ENCODE measurements around the gene SCAP.
"Not testable (repeated sequence)": the region's sequence is repeated elsewhere in the genome, so short reads cannot be mapped to it uniquely, and the experiment has no call there.

Gene SCAP

DNA sequence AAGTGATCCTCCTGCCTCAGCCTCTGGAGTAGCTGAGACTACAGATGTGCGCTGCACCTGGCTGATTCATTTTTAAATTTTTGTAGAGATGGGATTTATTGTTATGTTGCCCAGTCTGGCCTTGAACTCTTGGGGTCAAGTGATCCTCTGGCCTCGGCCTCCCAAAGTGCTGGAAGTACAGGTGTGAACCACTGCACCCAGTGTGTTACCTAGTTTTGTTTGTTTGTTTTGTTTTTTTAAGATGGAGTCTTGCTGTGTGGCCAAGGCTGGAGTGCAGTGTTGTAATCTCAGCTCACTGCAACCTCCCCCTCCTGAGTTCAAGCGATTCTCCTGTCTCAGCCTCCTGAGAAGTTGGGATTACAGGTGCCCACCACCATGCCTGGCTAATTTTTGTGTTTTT is 82.8 kb downstream of the SCAP start:
- no peak for DNase-seq

DNA sequence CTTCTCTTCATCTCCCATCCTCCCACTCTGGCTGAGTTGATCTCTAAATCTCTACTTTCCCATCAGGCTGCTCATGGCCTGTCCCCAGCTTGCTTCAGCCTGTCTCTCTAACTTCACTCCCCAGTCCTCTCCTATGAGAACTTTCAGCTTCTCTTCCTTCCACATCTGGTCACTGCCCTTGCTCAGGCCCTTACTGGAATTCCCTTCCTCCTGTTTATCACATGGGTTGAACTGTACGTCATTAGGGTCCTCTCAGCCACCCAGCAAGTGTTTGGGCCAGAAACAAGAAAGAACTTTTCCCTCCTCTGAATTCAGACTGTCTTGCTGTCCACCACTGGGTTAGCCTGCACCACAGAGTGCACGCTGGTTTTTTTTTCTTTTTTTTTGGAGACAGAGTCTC is 89.9 kb downstream of the SCAP start:
- no peak for DNase-seq

DNA sequence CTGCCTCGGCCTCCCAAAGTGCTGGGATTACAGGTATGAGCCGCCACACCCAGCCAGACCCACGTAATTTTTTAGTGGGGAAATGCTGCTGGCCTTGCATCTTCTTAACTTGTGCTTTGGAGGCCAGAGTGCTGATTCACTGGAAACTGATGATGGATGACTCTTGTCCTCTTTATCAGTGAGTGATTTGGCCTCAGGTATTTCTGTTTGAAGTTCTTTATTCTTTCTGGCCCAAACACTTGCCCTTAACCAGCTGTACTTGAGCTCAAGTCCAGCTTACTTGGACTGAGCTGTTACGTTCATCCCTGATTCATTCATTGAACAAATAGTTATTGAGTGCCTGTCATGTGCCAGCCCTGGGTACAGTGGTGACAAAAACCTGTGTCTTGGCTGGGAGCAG is 90.7 kb downstream of the SCAP start:
- DNase-seq = no peak

DNA sequence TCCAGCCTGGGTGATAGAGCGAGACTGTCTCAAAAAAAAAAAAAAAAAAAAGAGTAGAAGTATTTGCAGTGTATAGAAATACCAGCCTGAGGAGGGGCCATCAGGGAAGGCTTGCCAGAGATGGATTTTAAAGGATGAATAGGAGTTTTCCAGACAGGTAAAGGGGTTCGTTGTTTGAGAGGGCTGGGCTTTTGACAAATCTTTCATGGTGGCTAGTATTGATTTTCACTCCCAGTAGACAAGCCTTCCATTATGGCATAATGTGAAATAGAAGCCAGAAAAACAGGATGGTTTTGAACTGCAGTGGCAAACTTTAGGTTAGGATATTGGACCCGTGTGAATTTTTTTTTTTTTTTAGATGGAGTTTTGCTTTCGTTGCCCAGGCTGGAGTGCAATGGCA is 91.3 kb downstream of the SCAP start:
- no peak for DNase-seq

DNA sequence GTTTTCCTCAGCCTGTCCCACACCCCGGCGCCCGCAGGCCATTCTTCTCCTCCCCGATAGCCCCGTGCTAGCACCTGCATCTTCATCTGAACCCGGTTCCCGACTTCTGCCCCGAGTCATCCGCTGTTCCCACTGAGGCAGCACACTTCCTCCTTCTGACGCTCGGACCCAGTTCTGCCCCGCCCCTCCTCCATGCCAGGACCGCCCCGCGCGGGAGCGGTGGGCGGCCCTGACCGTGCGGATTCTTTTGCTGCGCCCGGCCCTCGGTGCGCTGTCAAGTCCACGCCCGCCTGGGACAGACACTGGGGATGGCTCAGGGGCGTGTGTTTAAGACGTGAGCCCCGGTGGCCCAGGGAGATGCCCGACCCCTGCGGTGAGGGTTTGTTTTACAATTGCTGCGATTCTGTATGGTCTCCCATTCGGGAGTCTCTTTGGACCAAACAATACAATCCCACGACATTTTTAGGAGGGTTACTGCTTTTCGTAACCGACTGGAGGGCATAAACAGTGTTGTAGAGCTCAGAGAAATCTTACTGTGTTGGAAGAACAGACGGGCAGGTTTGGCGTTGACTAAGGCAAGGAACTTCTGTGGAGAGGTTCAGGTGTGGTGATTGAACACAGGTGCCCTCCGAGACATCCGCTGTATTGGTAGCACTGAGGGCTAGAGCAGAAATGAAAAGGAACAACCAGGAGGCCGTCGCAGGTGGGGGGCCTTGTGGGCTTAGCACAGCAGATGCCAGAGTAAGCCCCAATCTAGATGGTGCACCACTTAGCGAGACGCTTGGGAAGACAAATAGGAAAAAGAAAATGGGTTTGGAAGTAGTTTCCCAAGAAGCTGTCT is 94.2 kb downstream of the SCAP start:
- DNase-seq = peak; percentile 38

DNA sequence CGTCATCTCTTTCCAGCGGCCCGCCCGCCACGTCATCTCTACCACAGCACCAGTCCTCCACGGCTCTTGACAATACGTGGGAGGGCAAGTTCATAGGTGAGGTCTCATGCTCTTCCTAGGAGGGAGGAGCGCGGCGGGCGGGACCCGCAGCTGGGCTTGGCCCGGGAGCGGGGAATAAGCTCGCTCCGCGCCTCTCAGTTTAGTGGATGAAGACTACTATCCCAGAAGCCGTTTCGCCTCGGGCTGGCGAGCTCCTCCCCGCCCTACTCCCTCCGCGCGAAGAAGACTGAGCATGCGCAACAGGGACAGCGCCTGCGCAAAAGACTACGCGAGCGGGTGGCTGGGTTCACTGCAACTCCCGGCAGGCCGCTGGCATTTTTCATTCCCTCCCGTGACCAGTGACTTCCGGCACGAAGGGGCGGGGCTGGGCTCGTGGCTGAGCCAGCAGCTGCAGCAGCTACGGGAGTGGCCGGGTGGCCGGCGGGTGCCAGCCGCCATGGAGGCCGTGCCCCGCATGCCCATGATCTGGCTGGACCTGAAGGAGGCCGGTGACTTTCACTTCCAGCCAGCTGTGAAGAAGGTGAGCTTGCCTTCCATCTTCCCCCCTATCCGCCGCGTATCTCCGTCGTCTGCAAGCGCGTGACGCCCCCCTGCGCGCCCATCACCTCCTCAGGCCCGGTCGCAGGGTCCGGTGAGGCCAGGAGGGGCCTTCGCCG is 95.0 kb downstream of the SCAP start, which contains the start of gene PTPN23:
TSS of gene PTPN23 (plus strand) at position 421 of the 716 bp plus-strand sequence. CDS start at position 497, 76 bp downstream.
- DNase-seq = peak; percentile 97

DNA sequence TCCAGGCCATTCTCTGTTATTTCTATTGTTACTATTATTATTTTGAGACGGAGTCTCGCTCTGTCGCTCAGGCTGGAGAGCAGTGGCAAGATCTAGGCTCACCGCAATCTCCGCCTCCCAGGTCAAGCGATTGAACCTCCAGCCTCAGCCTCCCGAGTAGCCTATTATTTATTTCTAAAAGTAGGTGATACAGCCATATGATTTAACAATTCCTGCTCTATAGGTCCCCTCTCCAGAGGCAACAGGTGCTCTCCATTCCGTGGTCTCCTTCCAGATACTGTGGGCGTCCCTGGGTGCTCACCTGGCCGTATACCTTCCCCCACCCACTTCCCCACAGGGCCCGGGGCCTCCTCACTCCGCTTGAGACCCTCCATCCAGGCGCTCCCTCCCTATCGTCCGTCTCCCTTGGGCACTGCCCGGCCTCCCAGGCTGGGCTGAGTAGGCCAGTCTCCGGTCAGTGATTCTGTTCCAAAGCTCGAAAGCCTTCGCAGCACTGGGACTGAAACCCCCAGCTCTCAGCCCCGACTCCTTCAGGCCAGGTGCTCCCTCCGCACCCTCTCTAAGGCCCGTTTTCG is 95.6 kb downstream of the SCAP start:
- no peak for DNase-seq

DNA sequence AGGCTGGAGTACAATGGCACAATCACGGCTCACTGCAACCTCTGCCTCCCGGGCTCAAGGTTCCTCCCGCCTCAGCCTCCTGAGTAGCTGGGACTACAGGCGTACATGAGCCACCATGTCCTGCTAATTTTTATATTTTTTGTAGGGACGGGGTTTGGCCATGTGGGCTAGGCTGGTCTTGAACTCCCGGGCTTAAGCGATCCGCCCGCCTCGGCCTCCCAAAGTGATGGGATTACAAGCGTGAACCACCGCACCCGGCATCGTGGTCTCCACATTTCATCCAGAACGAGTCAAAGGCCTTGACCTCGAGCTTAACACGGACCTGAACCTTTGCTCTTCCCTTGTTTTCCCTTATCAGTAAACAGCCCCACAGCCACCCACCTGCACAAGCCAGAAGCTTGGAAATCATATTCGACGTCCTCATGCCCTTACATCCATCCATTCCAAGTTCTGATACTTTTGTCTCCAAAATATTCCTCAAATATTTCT is 96.3 kb downstream of the SCAP start:
- DNase-seq = no peak

DNA sequence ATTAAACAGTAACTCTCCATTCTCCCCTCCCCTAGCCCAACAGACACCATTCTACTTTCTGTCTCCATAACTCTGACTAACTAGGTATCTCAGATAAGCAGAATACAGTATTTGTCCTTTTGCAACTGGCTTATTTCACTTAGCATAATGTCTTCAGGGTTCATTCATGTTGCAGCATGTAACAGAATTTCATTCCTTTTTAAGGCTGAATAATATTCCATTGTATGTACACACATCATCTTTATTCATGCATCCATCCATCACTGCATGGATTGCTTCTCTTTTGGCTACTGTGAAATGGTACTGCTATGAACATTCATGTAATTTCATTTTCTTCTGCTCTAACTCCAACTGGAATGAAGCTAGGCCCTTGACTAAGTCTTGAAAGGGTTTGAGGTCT is 96.9 kb downstream of the SCAP start:
- DNase-seq = no peak

DNA sequence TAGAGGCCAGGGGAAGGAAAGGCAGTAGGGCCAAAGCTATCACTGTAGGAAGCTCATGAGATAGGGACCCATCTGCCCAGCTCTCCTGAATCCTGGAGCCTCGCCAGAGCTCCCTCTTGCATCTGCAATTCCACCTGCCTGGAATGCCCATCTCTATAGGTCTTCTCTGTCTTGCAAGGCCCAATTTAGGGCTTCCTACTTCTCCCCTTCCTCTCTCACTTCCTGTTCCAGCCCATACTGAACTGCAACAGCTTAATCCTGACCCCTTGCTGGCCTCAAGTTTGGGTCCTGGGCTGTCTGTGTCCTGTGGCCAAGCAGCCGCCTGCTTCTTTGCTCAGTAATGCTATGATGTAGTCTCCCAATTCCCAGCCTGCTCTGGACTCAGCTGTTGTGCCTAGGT is 98.6 kb downstream of the SCAP start:
- DNase-seq = no peak

DNA sequence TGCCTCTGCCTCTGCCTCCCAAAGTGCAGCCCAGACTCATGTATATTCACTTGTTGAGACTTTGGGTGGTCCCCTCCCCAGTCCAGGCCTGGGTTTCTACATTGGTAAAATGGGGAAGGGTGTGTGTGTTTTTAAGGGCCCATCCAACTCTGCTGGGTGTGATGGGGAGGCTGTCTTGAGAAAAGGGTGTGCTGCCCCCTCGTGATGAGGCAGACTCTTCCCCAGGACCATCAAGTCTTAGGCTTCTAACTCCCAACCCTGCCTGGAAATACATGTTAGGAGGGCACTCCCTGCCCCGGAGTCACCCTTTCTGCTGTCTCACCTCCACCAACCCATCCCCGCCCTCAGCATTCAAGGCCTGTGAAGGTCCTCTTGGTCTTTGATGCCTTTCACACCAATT is 99.3 kb downstream of the SCAP start:
- no peak for DNase-seq

DNA sequence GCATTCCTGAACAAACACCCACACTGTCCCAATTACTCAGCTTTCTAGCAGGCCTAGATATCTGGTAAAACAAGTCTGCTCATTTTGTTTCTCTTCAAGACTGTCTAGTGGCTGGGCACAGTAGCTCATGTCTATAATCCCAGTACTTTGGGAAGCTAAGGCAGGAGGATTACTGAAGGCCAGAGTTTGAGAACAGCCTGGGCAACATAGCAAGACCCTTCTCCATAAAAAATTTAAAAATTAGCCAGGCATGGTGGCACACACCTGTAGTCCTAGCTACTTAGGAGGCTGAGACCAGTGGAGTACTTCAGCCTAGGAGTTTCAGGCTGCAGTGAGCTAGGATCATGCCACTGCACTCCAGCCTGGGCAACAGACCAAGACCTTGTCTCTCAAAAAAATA is 101.2 kb downstream of the SCAP start:
- no peak for DNase-seq

DNA sequence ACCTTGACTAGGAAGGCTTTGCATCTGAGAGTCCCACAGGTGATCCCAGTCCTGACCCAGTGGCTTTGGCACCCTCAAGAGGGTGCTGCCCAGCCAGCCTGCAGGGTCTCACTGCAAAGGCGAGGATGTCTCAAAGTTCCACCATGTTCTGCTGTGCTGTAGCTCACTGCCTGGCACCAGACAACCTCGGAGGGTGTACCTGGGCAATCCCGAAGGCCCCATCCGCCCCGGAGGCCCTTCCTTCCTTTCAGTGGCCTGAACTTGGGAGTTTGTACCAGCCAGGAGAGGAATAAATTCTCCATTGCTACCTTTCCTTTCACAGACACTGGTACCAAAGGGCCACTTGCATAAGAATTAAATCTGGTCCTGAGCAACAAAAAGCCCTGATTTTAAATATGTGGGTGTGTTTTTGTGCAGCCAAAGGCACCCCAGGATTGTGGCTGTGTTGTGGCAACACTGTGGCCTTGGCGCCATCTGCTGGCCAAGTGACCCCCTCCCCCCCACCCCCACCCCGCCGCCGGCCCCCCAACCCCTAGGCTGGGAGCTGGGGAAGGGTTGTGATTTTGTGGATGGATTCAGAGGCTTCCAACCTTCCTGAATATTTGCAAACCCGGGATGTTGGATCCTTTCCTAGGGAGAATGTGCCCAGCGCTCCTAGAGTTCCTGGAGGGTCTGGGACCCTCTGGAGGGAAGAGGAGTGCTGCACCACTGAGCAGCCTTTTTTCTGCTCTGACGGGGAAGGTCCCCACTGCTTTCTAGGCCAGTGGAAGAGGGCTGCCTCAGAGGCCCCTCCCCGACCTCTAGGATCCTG is 104.6 kb downstream of the SCAP start:
- no peak for DNase-seq

DNA sequence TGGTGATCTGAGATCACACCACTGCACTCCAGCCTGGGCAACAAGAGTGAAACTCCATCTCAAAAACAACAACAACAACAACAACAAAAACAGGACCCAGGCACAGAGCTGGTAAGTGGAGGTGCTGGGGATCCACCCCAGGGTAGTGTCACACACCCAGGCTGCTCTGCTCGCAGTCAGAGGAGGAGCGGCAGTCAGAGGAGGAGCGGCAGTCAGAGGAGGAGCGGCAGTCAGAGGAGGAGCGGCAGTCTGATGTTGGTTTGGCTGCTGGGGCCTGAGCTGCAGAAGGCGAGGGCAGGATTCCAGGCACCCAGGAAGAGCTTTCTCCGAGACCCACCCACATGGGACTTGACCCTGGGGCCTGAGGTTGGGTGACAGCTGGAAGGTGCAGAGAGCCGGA is 105.7 kb downstream of the SCAP start:
- not testable (repeated sequence) for DNase-seq

DNA sequence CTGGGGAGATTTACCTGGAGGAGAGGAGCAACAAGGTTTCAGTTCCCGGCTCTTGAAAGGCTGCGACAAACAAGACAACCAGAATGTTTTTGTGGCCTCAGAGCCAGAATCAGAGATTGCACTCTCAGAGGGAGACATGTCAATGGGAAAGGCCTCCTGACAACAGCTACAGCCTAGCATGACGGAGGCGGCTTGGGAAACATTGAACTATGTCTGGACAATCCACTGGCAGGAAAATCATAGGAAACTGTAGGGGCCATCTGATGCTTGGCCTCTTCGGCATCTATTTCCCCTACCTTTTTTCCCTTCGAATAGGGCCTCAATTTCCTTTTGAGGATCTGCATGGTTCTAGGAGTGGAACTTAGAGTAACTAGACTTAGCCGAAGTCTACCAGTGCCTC is 108.1 kb downstream of the SCAP start:
- DNase-seq = no peak

DNA sequence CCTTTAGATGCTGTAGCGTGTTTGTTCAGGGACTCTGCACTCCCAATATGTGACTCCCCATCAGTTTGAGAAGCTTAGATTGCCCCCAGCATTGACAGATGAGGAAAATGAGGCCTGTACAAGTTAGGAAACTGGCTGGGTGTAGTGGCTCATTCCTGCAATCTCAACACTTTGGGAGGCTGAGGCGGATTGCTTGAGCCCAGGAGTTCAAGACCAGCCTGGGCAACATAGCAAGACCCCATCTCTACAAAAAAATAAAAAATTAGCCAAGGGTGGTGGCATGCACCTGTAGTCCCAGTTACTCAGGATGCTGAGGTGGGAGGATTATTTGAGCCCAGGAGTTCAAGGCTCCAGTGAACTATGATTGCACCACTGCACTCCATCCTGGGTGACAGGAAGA is 108.9 kb downstream of the SCAP start:
- no peak for DNase-seq

DNA sequence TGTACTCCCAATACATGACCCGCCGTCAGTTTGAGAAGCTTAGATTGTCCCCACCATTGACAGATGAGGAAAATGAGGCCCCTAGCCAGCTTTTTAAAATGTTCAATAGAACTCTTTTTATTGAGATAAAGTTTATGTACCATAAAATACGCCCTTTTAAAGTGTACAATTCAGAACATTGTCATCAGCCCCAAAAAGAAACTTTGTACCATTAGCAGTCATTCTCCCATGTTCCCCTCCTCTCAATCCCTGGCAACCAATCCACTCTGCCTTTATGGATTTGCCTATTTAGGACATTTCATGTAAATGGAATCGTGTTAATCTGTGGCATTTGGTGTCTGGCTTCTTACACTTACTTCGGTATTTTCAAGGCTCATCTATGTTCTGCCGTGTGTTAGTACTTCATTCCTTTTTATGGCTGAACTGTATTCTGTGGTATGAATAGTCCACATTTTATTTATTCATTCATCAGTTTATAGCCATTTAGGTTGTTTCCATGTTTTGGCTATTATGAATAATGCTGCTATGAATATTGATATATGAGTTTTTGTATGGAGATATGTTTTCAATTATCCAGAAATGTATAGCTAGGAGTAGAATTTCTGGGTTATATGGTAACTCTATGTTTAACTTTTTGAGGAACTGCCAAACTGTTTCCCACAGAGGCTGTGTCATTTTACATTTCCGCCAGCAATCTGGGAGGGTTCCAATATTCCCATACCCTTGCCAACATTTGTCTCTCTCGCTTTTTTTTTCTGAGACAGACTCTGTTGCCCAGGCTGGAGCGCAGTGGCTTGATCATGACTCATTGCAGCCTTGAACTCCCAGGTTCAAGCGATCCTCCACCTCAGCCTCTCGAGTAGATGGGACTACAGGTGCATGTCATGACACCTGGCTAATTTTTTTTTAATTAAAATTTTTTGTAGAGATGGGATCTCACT is 110.3 kb downstream of the SCAP start:
- no peak for DNase-seq

Data from activated CD4-positive, alpha-beta T cell treated with anti-CD3 and anti-CD28 coated beads for 1 hour (primary cell).